ENCODE data around the gene MIPEP.

The MIPEP gene

DNA sequence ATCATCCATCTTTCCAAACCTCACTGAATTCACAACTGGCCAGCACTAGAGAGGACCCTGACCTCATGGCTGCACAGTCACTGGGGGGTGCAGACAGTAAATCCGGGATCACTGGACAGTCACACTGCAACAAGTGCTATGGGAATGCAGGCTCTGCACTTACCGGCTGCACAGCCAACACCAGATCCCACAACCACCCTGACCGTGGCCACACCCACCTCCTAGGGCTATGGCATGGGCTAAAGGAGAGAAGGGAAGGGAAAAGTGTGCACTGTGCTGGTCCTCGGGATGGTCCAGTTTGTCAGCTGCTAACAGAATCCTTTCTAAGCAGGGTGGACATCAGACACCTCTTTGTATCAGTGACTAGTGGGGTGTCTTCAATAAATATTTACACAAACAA lies 118.2 kb downstream of the MIPEP start:
- TF ChIP-seq, protein P1, sequence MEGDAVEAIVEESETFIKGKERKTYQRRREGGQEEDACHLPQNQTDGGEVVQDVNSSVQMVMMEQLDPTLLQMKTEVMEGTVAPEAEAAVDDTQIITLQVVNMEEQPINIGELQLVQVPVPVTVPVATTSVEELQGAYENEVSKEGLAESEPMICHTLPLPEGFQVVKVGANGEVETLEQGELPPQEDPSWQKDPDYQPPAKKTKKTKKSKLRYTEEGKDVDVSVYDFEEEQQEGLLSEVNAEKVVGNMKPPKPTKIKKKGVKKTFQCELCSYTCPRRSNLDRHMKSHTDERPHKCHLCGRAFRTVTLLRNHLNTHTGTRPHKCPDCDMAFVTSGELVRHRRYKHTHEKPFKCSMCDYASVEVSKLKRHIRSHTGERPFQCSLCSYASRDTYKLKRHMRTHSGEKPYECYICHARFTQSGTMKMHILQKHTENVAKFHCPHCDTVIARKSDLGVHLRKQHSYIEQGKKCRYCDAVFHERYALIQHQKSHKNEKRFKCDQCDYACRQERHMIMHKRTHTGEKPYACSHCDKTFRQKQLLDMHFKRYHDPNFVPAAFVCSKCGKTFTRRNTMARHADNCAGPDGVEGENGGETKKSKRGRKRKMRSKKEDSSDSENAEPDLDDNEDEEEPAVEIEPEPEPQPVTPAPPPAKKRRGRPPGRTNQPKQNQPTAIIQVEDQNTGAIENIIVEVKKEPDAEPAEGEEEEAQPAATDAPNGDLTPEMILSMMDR (IDR thresholded peaks at IDR 0.05; ENCODE audit: low read depth, low read length): no peak
- no peak for TF ChIP-seq MYC (IDR thresholded peaks at IDR 0.05; ENCODE audit: low read depth, low read length)
- TF ChIP-seq POLR2A (IDR thresholded peaks at IDR 0.05; ENCODE audit: extremely low read depth, insufficient read length): no peak
- no peak for TF ChIP-seq MAX (IDR thresholded peaks at IDR 0.05; ENCODE audit: low read depth, low read length)
- H3K4me3 ChIP-seq (ENCODE audit: low read depth, low read length): no peak overlapping the region
- DNase-seq (ENCODE audit: low read depth): no peak

- DNase-seq (ENCODE audit: low read depth): peak; percentile 4
- TF ChIP-seq, protein P1 (IDR thresholded peaks at IDR 0.05; ENCODE audit: low read depth, low read length): no peak
- TF ChIP-seq POLR2A (IDR thresholded peaks at IDR 0.05; ENCODE audit: extremely low read depth, insufficient read length) (no peak), MAX (IDR thresholded peaks at IDR 0.05; ENCODE audit: low read depth, low read length) (no peak), MYC (IDR thresholded peaks at IDR 0.05; ENCODE audit: low read depth, low read length) (no peak)
- no peak overlapping the region for H3K4me3 ChIP-seq (ENCODE audit: low read depth, low read length)
These were observed 118.8 kb downstream of the MIPEP start for GRCh38 chr13:23770428-23770827.

GRCh38 chr13:23769401-23769800 lies 119.8 kb downstream of the MIPEP start:
- DNase-seq (ENCODE audit: low read depth): no peak
- H3K4me3 ChIP-seq (ENCODE audit: low read depth, low read length): no peak overlapping the region
- TF ChIP-seq MYC (IDR thresholded peaks at IDR 0.05; ENCODE audit: low read depth, low read length) (no peak), MAX (IDR thresholded peaks at IDR 0.05; ENCODE audit: low read depth, low read length) (no peak), POLR2A (IDR thresholded peaks at IDR 0.05; ENCODE audit: extremely low read depth, insufficient read length) (no peak)

GRCh38 chr13:23767838-23768237 lies 121.4 kb downstream of the MIPEP start:
- no peak for DNase-seq (ENCODE audit: low read depth)
- TF ChIP-seq POLR2A (IDR thresholded peaks at IDR 0.05; ENCODE audit: extremely low read depth, insufficient read length) (no peak), MAX (IDR thresholded peaks at IDR 0.05; ENCODE audit: low read depth, low read length) (no peak), MYC (IDR thresholded peaks at IDR 0.05; ENCODE audit: low read depth, low read length) (no peak)
- TF ChIP-seq, protein P1 (IDR thresholded peaks at IDR 0.05; ENCODE audit: low read depth, low read length): no peak
- H3K4me3 ChIP-seq (ENCODE audit: low read depth, low read length): no peak overlapping the region

- H3K4me3 ChIP-seq (ENCODE audit: low read depth, low read length): no peak overlapping the region
- TF ChIP-seq, protein P1 (IDR thresholded peaks at IDR 0.05; ENCODE audit: low read depth, low read length): no peak
- TF ChIP-seq MYC (IDR thresholded peaks at IDR 0.05; ENCODE audit: low read depth, low read length) (no peak), MAX (IDR thresholded peaks at IDR 0.05; ENCODE audit: low read depth, low read length) (no peak), POLR2A (IDR thresholded peaks at IDR 0.05; ENCODE audit: extremely low read depth, insufficient read length) (no peak)
- DNase-seq (ENCODE audit: low read depth): no peak
These were observed 122.3 kb downstream of the MIPEP start for GRCh38 chr13:23766939-23767338.

DNA sequence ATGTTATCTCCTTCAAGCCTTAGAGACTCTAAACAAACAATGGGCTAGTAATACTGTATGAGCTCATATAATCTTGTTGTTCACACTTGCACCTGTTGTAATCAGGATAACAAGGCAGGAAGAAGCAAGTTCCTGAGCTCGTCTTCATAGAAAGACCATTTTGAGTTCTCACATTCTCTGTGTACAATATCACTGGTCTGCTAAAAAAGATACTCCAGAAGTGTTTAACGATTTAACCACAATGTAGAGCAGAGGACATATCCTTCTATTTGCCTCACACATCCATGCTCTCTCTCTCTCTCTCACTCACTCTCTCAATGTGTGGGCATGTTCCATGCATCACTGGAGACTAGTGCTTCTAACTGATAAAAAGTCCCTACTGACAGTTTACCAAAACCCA lies 122.9 kb downstream of the MIPEP start:
- DNase-seq (ENCODE audit: low read depth): no peak
- H3K4me3 ChIP-seq (ENCODE audit: low read depth, low read length): no peak overlapping the region
- no peak for TF ChIP-seq POLR2A (IDR thresholded peaks at IDR 0.05; ENCODE audit: extremely low read depth, insufficient read length)
- no peak for TF ChIP-seq MAX (IDR thresholded peaks at IDR 0.05; ENCODE audit: low read depth, low read length)
- no peak for TF ChIP-seq MYC (IDR thresholded peaks at IDR 0.05; ENCODE audit: low read depth, low read length)
- TF ChIP-seq, protein P1 (IDR thresholded peaks at IDR 0.05; ENCODE audit: low read depth, low read length): no peak
